Pulmonary artery endothelial cell (primary cell): Measurements from ENCODE around the gene LRRC63. TPM values are rescaled to one million over a fixed set of nuclear protein-coding genes. Genes with fewer than 3 reads are reported as not detected.

Source experiments
- DNase-seq: peaks from one replicate; pipeline ENCODE4 v3.0.0-alpha.2; 2011; ENCODE audit warnings: low read depth, low spot score
- total RNA-seq: library from RNA; depleted of rRNA; stranded (reverse); fragments of >200 nt; gene quantifications from 2 replicates; pipeline ENCODE4 v1.2.3, GENCODE V29; 2014

LRRC63 gene
- total RNA-seq, 1 donor from 2014 or later = not detected

DNA sequence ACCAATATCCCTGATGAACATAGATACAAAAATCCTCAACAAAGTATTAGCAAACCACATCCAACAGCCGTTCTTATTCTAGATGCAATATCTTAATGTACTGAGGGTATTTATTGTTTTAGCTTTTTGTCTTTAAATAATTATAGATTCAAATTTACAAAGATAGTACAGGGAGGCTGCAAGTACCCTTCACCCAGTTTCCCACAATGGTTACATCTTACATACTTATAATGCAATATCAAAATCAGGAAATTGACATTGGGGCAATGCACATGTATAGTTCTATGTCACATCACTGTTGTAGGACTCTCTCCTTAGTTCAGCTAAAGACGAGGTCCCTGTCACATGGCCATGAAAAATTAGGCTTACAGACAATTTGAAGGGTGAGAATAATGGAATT, 99.5 kb downstream of the LRRC63 start:
- no peak for DNase-seq

DNA sequence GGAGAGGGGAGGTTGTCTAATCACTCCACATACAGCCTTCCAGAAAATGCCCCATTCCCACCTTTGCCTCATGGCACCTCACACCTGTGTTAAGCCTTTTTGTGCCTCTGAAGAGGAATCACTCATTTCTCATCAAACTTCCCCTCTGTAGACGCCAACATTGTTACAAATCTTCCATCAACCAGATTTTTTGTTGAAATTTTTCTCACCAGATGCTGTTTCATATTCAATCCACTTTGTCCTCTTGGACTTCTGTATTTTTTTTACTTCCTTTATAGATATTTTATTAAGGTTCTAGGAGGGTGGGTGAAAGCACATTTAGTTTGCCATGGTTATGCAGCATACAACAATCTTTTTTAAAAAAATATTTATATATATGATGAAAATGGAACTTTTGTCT, 101.3 kb downstream of the LRRC63 start:
- DNase-seq = no peak

DNA sequence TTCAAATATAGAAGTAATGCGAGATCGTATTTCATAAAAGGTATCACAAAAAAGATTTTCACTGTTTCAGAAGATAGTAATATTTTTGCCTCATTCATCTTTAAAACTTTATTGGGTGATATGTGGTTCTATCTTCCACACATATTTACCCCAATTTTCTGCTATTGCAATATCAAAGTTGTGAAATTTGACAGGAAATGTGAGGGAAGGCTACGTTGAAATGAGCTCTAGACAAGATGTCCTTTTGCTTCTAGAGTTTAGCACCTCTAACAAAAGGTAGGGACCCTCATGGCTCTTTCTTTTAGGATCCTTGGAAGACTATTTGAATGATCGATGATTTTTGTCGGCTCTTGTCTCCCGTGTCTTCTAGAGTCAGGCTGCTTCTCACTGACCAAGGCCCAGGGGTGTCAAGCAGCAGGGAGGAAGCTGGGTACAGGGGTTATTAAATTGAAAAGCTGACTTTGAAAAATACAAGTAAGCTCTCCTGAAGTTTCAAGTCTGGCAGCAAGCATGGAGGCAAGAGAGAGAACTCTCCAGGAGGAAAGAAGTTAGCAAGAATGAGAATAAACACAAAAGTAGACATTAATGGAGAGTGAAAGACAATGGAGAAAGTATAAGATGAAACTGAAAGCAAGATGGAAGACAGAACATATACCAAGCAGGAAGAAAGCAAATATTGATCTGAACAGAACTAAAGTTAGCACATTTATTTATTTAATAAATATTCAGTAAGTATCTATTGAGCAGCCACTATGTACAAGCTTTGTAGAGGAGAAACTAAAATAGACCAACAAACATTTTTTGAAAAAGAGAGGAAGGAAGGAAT, 101.9 kb downstream of the LRRC63 start:
- no peak for DNase-seq

DNA sequence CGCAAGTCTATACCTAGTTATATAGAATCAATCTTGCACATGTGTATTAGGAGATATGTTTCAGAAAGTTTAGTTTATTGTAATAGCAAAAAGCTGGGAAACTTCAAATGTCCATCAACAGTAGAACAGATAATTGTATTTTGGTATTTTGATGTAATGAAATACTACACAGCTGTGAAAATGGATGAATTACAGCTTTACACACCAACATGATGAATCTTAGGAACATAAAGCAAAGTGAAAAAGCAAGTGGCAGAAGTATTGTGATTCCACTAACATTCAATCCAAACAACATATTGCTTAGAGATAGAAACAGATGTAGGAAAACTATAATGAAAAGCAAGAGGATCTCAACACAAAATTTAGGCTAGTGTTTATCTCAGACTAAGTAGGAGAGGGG, 102.9 kb downstream of the LRRC63 start:
- no peak for DNase-seq

DNA sequence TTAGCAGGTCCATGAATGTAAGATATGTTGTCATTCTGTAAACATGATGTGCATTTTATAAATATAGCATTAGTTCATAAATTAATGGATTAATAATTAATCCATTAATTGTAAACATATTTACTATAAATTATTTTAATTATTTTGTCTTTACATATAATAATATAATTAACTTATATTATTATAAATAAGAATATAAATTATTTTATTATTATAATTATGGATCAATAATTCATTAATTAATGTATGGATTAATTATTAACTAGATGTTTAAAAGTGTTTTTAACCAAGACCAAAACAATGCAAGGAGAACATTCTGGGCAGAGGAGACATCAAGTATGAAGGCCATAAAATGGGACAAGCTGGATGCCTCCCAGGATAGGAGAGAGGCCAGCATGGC, 103.3 kb downstream of the LRRC63 start:
- DNase-seq = no peak

DNA sequence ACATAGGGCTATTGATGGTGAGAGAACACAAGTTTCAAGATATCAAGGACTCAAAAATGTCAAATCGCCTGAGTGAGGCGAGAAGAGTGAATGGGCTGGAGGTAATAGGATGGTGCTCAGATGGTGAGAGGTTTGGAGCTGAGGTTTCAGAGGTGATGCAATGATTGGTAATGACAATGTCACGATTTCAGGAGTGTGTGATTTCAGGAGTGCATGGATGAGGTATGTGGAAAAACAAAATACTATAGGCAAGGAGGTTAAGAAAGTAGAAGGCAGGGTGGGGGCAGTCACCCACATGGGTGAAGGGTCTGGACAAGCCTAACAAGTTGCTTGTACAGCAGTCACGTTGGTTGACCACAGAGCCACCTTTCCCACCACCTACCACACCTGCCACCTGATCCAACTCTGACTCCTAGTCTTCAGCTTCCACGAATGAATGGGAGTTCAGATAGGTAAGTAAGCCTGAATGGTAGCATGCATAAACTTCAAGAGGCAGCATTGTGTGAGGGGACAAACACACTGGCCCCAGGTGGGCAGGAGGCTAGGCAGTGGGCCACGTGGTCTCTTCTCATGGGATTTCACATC, 103.9 kb downstream of the LRRC63 start:
- DNase-seq = no peak

DNA sequence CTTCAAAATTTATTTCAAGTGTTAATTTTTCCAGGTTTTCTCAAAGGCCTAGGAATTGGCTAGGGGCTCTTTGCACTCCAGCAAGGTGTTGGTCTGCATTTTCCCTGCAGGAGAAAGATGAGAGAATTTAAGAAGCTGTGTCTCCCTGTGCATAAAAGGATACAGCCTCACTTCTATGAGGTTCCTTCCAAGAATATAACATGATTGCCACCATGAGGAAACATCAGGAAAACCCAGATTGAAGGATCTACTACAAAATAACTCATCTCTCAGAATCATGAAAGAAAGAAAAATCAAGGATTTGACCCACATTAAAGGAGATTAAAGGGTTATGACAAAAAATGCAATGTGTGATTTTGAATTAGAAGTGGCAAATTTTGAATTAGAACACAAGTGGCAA, 105.4 kb downstream of the LRRC63 start:
- DNase-seq = no peak

DNA sequence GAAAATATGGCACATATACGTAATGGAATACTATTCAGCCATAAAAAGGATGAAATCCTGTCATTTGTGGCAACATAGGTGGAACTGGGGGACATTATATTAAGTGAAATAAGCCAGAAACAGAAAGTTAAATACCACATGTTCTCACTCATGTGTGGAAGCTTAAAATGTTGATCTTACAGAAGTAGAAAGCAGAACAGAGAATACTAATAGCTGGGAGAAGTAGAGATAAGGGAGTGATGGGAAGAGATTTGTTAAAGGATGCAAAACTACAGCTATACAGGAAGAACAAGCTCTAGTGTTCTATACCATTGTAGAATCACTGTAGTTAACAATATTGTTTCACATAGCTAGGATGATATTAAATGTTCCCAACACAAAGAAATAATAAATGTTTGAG, 107.3 kb downstream of the LRRC63 start:
- no peak for DNase-seq

DNA sequence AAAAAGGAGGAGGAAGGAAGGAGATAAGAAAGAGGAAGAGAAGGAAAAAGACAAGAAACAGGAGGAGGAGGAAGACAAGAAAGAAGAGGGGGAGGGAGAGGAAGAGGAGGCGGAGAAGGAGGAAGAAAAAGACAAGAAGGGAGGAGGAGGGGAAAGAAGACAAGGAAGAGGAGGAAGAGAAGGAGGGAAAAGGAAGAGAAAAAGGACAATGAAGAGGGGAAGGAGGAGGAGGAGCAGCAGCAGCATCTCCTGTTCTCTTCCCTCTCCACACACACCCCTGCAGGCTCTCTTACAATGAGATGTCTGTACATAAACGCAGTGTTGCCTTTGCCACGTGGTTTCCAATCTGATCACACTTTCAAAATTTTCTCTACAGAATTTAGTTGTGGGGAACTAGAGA, 108.7 kb downstream of the LRRC63 start:
- DNase-seq = no peak

DNA sequence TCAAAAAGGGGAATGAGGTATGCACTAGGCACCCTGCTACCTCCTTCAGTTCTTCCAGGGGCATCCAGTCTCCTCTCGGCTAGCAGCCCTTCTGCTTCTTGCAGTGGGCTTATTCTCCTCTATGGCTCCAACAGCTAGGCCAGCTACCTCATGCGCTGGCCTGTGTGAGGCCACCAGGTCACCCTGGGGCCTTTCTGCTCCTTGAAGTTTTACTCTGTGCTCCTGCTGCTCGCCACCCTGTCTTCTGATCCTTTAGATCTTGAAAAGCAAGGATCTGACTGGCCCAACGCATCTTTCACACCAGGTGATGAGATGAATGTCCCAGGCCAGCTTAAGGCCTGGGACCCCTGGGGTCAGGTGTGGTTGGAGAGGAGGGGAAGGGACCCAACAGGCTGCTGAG, 109.1 kb downstream of the LRRC63 start:
- DNase-seq = no peak

DNA sequence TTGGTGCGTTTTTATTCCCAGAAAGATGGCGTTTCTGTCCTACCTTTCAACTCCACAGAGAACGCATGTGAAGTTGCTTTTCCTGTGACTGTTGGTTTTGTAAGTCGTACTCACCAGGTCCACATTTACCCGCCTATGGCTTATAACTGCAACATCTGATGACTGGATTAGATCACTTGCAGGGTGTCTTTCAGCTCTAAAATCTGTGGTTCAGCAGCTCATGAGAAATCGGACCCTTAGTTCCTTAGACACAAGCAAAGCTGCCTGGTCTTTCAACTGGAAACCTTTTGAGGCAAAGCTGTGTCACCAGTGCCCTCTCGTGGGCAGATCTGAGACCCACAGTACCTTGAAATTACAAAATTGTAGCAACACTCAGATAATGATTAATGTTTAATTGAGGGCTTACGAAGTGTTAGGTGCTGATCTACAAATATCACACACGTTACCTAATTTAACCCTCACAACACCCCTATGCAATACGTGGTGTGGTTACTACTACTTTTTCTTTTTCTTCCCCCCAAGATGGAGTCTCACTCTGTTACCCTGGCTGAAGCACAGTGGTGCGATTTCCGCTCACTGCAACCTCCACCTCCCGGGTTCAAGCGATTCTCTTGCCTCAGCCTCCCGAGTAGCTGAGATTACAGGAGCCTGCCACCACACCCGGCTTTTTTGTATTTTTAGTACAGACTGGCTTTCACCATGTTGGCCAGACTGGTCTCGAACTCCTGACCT, 109.9 kb downstream of the LRRC63 start:
- DNase-seq = peak; percentile 13

DNA sequence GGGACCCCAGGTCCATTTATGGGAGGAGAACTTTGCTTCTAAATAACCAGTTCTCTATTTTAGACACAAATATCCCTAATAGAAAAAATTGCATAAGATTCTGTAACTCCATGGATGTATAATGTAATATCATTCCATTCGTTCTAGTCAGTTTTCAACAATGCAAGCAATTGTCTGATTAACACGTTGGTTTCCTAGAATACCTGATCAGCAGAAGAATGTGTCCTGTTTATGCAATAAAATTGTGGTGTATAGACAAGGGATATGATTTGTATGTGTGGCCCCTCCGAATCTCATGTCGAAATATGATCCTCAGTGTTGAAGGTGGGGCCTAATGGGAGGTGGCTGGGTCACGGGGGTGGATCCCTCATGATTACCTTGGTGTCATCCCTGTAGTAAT, 113.2 kb downstream of the LRRC63 start:
- no peak for DNase-seq

Other genes starting within 250 kb of the LRRC63 start
- 11.1 and 18.7 TPM in 2 replicates for gene ZC3H13, start 159.2 kb upstream of the LRRC63 start, total RNA-seq
- gene CPB2, start 106.9 kb upstream of the LRRC63 start, total RNA-seq = not detected in 2 replicates
- 0.07 and 0.13 TPM in 2 replicates for gene LCP1, start 29.8 kb upstream of the LRRC63 start, total RNA-seq
- not detected in 2 replicates for gene RUBCNL, start 175.3 kb downstream of the LRRC63 start, total RNA-seq